AG08395 (cell line): Measurements from ENCODE around the gene ADCY5.

Experiments used
- DNase-seq: peaks from one replicate; pipeline ENCODE4 v3.0.0; 2012; ENCODE audit warnings: mixed read lengths, low spot score

ADCY5 gene

DNA sequence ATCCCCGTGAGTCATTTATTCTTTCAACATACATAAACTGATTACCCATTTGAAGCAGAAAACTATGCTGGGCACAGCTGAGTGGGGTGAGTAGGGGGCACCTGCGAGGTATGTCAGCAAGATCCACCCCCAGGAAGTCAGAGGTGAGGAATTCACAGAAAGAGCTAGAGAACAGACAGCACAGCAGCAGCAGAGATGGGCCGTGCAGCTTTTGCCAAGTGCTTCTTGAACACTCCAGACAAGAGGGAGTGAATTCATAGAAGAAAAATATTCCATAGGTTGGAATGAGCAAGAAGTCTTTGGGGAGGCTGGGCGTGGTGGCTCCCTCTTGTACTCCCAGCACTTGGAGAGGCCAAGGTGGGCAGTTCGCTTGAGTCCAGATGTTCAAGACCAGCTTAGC, 9.4 kb upstream of the ADCY5 start:
- DNase-seq = no peak

DNA sequence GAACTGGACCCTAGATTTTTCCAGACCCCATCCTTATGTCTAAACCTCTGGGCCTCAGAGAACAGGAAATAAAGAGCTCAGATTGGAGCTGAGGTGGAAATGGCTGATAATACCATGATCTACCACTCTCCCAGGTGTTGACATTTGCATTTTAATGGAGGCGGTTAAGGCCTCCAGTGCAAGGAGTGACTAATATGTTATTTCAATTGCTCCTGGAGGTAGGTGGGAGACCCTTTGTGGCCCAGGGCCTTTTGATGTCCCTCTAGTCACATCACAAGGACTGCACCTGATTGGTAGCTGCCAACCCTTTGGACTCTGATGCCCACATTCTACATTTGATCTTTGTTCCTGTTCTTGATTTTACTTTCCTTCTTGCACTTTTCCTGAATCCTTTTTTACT, 9.0 kb upstream of the ADCY5 start:
- no peak for DNase-seq

DNA sequence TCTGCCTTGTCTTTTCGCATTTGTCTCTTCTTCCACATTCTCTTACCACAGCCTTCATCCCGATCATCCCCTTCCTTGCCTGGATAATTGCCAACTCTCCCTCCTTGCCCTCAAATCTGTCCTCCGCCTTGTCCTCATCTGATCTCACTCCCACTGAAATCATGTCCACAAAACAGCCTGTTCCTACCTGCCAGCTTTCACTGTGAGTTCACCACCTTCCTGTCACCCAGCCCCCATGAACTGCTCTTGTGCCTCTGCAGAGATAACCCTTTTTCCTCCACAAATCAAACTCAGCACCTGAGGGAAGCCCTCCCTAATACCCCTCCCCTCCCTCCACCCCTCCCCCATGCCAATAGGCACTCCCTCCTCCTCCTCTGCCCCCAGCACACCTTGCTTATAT, 4.8 kb upstream of the ADCY5 start:
- no peak for DNase-seq

DNA sequence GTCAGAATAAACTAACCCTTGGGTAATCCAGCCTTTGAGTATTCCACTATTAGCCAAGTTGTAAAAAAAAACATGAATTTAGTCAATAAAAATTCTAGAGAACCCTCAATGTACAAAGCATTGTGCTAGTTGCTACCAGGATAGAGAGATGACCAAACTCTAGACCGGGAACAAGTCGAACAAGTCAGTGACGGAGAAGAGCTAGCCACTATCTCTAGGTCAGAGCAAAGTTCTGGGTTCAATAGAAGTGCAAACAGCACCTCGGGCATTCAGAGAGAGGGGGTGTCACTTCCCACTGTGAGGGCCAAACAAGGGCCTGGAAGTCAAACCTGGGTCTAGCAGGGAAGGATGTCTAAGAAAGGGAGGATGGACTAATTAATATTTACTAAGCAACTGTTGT, 2.3 kb upstream of the ADCY5 start:
- no peak for DNase-seq

DNA sequence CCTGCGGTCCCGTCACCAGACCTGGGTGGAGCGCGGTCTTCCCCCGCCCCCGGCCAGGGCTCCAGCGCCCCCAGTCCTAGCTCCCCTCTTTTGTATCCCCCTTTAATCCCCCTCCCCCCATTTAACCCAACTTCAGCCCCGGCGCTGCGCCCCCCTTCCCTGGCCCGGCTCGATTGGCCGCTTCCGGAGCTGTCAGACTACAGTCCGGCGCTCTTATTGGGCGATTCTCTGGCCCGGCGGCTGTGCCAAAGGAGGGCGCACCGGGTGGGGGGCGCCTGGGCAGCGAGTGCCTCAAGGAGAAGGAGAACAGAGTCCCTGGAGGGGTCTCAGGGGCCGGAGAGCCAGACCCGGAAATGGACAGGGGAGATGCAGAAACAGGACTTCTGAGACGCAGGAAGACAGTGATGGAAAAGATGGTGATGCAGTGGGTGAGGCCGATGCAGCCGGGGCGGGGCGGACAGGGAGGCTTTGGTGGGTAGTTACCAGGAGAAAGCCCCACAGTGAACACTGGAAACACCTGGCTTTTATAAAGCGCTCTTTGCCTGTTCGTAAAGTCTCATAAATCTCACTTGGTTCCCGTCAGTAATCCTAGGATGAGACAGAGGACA, 1.2 kb upstream of the ADCY5 start:
- DNase-seq = peak; percentile 23

DNA sequence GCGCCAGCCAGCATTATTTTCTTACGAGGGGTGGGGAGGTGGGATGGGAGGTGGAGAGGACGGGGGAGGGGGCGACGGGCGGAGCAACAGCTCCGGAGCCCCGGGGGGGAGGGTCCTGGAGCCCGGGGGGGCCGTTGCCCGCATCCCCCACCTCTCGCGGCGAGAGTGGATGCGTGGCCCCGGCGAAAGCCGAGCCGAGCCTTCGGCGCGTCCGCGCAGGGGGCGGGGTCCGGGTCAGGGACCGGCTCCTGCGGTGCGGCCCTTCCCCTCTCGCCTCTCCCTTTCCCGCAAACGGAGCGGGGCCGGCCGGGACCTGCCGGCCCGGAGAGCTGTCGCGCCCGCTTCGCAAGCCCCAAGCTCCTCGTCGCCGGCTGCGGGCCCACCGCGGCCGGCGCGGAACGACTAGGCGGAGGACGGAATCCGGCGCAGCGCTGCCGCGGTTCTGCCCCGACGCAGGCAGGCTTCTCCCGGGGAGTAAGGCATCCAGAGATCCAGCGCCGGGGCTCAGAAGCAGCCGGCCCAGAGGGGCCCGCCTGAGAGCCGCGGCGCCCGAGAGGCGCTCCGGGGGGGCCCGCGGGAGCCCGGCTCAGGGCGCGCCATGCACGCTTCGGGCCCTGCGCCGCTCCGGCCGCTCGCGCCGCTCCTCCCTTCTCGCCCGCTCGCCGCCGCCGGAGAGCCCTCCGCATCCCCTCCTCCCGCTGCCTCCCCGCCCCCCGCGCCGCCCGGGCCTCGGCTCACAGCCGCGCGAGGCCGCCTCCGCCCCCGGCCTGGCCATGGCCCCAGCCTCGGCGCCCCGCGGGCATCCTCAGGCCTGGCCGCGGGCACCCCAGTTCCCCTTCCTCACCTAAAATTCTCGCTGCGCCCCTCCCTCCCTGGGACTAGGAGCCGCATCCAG, 459 bp upstream of the ADCY5 start:
- DNase-seq = peak; percentile 38

DNA sequence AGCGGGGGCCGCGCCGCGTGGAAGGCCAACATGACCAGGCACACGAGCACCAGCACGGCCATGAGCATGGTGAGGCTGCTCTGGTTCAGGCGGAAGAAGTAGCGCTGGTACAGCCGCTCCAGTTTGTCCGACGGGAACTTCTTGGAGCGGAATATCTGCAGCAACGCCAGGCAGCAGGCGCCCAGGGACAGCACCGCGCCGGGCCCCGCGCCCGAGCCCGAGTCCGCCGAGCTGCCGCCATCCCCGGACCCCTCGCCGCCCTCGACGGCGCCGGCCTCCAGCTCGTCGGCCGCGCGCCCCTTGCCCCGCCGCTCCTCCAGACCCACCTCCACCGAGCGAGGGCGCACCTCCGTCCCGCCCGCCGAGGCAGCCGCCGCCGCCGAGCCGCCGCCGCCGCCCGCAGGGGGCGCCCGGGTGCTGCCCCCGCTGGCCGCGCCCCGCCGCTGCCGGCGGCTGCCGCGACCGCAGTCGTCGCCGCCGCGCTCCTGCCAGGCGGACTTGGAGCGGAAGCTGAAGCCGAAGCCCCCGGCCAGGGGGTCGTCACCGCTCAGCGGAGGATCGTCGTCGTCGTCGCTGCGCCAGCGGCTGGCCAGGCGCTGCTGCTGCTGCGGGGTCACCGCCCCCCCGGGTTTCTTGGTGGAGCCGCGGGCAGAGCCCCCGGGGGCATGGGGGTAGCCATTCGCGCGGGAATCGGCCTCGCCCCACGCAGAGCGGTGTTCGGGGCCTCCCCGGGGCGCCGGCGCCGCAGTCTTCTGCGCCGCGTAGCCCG, 957 bp downstream of the ADCY5 start:
- DNase-seq = peak; percentile 17

DNA sequence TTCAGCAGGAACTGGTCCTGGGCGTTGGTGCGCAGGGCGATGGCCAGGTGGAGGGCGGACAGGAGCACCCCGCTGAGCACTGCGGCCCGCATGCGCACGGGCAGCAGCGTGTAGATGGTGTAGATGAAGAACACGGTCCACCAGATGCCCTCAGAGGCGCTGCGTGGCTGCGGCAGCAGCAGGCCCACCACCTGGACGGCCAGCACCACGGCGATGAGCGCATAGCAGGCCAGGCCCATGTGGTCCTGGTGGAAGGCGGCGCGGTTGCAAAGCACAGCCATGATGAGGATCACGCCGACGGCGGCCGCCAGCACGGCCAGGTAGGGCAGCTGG, 1.5 kb downstream of the ADCY5 start:
- DNase-seq = no peak

DNA sequence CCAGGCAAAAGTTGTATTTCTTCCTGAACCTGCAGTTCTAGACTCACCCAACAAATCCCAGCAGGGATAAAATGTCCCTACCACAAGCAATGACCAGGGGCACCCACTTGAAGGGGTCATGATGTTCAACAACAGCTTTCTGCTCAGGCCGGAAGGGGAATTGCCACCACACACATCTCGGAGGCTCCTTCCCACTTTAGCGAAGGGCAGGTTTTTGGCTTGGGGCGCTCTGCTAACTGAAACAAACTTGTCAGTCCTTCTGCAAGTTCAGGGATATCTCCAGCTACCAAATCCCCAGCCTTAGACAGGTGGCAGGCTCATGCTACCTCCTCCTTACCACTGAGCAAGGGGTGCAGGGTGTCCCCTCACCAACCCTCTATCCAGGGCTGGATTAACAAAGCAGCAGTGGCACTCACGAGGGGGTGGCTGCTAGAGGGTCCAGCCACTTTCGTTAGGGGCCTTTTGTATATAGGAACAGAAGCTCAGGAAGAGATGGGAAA, 2.2 kb downstream of the ADCY5 start:
- no peak for DNase-seq

DNA sequence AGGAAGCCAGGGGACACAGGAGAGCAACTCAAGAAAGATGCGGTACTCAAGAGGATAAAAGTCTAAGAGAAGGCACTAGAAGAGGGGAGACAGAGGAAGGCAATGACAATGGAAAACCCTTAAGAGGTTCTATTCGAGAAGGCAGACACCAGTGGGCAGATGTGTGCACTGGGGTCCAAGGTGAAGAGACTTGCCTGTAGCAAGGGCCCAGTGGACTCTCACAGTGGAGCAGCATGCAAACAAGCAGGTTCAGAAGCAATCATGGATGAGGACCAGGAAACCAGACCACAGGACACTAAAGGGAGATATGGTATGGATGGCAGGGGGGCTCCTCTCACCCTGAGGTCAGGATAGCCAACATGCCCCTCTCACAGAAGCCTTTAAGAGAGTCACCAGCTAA, 2.7 kb downstream of the ADCY5 start:
- no peak for DNase-seq

DNA sequence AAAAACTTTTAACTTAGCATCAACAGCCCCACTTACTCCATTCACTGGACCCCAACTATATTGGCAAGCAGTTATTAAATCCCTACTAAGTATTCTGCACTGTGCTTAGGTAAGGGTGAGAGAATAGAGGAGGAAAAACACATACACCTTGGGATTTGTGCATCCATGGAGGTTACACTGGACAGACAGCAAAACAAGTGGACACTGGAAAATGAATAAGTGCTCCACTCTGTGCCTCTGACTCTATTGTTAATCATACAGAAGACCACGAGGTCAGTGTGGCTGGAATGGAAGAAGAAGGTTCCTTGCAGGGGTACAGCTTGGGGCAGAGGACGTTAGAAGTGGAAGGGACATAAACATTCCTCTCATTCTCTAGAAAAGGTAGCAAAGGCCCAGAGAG, 3.2 kb downstream of the ADCY5 start:
- no peak for DNase-seq

DNA sequence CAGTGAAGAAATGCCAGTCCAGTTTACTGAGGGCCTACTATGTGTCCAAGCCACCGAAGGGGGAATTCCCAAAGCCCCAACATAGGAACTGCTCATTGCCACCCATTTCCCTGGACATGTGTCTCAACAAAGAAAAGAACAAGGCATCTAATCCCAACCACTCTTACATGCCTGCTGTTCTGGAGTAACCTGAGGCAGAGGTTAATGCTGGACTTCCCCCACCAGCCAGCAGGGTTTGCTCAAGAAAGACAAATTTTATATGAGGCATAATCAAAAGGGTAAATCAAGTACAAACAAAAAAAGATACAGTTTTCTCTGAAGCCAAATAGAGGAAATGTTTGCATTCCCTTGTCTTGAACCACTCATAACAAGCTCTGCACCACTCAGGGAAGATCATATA, 4.1 kb downstream of the ADCY5 start:
- no peak for DNase-seq

DNA sequence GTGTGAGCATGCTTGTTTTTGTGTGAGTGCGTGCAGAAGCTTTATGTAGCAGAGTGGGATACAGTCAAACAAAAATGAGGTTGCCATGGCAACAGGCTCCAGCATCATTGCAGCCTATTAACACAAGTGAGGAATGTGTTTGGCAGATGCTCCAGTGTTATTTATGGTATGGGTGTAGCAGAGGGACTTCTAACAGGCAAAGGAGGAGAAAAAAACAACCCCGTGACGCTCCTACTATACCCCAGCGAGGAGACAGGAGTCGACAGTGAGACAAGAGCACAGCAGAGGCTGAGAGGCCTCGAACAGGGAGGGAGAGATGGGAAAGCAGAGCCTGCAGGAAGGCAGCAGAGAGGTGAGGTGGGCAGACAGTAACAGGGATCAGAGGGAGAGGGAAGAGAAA, 4.9 kb downstream of the ADCY5 start:
- DNase-seq = no peak

DNA sequence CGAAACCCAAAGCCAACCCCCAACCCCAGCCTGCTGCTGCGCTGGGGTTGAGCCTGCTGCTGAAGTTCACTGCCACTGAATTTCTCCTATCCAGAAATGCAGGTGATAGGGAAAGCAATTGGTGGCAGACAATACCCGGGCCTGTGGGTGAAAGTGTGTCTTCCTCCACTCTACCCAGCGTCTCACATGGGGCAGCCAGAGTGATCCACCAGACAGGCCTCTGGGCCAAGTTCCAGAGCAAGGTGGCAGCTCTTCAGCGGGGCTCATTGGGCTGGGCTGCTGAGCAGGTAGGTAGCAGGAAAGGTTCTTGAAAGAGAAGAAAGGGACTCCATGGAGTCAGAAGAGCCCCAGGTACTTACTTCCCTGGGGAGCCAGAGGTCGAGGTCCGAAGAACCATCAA, 6.0 kb downstream of the ADCY5 start:
- DNase-seq = no peak

DNA sequence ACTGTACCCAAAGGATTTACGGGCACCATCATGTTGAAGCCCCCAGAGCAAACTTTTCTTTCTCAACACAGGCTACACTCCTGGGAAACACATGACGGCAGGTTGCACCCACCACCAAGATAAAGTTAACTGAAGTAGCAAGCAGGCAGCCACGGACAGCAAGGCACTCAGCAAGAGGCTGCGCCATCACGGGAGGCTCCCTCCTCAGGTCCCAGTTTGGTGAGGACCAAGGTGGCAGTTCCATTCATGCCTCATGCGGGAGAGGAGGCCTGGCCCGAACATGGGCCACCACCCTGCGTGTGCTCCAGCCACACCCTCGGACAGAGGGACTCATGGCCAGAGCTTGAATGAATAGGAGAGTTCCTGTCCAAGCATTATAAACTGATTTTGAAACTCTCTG, 6.8 kb downstream of the ADCY5 start:
- DNase-seq = no peak

DNA sequence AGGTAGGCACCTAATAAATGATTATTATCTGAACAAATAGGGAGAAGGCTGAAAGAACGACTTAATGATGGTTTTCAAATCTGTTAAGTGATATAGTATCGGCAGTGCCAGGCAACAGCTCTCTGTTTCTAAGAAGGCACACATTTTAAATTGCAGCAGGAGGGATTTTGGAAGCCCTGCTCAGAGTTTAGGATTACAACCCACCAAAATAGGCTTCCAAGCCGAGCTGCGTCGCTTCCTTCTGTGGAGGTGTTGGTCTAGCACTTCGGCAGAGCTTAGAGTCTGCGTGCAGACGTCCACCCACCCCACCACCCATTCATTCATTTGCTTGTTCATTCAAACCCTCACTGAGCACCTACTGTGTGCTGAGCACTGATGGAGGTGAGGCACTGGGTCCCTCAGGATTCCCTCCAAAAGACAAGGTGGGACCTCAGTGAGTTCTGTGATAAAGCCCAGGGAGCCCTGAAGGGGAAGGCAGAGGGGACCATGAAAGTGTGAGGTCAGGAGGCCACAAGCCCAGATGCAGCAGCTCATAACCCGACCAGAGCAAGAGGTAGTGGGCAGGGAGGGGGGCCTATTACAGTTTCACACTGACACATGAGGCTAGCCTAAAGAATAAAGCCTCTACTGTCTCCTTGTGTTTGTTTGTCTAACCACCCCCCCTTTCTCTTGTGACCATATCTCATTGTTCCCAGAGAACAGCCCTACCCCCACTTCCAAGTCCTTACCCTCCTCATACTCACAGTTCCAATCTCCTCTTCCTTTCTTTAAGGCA, 8.9 kb downstream of the ADCY5 start:
- DNase-seq = no peak

DNA sequence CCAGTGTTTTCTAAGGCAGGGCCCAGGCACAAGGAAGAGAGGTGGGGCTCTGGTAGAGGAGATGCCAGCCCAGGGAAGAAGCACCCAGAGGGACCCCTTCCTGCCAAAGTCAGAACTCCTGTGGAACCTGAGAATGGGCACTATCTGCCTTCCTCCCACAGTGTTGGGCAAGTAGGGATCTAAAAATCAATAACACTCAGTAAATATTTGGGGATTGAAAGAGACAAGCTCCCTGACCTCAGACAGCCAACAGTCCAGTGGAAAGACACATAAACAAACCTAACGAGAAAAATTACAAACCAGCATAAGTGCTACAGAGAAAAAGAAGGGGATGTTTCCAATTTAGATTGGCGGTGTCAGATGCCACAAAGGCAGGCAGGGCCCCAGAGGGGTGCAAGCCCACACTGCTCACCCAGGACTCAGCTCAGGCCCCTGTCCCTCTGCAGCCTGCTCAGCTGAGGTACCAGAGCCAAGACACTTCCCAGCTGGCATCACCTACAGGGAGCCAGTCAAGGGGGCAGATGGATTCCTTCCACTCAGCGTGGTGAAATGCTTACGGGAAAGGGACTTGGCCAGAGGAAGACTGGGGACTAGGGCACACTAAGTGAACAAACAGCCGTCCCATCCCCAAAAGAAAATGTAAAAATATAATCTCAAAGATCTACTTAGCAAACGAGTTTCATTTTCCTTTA, 15.9 kb downstream of the ADCY5 start:
- DNase-seq = no peak

DNA sequence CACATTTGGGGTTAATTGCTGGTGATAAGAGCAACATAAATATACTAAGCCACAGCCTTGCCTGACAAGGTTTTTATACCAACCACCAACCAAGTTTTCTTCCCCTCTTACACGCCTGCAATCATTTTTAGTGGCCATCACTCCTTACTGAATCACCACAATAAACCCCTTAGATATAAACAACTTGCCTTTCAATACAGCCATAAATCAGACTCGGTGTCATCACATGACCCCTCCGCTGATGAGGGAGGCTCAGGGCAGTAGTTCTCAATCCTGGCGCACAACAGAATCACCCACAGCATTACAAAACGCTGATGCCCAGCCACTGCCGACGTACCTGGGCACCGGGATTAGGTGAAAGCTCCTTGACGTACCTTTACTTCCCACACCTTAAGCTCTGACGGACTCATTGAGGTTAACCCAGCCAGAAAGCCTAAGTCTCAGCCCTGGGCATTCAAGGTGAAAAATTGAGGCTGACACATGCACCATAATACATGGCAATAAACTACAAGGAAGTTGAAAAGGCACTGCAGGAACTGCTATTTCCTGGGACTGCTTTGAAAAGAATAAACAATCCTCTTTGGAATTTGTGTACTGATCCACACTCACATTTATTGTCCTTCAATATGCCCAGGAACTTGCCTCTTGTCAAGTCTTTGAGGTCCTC, 17.1 kb downstream of the ADCY5 start:
- DNase-seq = no peak

DNA sequence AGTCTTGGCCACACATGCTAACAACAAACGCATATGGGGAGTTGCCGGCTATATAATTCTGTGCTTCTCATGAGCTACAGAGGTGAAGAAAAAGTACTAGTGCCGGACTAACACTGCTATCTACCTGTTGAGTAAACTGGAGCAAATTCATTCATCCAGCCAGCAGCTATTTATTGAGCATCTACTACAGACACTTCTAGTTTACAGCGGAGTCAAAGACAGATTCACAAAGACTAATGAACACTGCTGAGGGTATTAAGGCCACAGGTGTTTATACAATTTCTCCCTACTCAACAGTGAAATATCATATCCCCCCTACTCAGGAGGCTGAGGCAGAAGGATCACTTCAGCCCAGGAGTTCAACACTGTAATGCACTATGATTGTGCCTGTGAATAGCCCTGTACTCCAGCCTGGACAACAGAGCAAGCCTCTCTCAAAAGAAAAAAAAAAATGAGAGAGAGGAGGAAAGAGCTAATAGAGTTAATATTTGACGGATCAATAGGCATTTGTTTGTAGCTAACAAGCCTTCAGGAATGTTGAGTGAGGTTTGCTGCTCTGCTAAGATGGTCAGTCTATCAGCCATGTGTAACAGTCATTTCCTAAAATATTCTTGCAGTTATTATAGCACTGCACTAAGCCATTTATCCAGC, 17.8 kb downstream of the ADCY5 start:
- DNase-seq = no peak

DNA sequence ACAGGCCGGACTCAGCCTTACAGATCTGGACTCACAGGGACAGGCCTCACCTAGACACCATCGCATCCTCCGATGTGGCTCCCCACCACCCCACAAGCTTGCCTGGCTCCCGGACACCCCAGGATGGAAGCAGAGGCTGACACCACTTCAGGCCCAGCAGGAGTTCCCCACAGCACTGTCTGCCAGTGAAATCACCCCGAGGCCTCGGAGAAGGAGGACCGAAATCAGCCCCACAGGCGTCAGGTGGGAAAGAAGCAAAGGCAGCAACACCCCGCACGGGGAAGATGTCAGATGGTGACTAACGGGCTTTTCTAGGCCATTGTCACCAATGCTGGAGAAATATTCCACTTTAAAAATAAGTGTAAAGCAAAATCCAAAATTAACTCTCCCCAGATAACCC, 18.6 kb downstream of the ADCY5 start:
- no peak for DNase-seq
